Measurements from ENCODE around the gene GNG7.

DNA sequence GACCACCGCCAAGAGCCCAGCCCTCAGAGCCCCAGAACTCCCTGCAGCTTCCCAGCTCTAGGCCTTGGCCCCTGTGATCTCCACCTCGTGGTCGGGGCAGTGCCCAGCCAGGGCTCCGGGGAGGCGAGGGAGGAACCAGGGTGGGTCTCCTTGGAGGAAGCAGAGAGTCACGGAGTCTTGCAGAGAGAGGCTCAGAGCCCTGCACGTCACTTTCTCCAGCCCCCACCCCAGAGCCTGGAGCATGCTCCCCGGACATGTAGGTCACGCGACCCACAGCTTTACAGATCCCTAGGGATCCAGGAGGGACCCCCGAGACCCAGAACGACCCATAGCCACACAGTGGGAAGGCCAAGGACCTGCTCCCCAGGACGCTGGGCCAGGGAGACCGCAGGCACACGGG is 214.7 kb downstream of the GNG7 start:
- TF ChIP-seq CTCF (conservative IDR thresholded peaks at IDR 0.05) (no peak), ZFX (IDR thresholded peaks at IDR 0.05) (no peak)

Measured in C4-2B (cell line).